Coronary artery (tissue), 2 donors: Measurements from ENCODE around the gene CLDN5.

ENCODE experiments used
- DNase-seq: peaks from one replicate; pipeline ENCODE4 v3.0.0-alpha.2; 2017; ENCODE audit warnings: low spot score
- H3K27ac ChIP-seq, 2 donors: fragments of 200-600 bp; sonication (generic); one replicate each; pipeline ENCODE4 v1.5.1; 2016 to 2019
- H3K4me3 ChIP-seq: fragments of 200-600 bp; sonication (generic); 2 replicates; pipeline ENCODE4 v1.5.1; 2016; ENCODE audit warnings: mild to moderate bottlenecking, moderate library complexity
- CTCF ChIP-seq: fragments of 200-600 bp; sonication (generic); IDR thresholded peaks from one replicate; pipeline ENCODE4 v1.5.1; 2019; ENCODE audit warnings: antibody characterized with exemption

CLDN5 gene

GRCh38 chr22:19497245-19497644, 27.0 kb downstream of the CLDN5 start:
- no peak for TF ChIP-seq CTCF
- Histone ChIP-seq H3K4me3 (no peak overlapping the region), H3K27ac (no peak overlapping the region)
- DNase-seq, result no peak

- no peak overlapping the region for H3K27ac ChIP-seq
- H3K4me3 ChIP-seq, result no peak overlapping the region
- no peak for DNase-seq
- TF ChIP-seq CTCF, result no peak
Observed at GRCh38 chr22:19496324-19496630, 27.9 kb downstream of the CLDN5 start.

- H3K27ac ChIP-seq, result no peak overlapping the region
- DNase-seq, result no peak
- no peak for TF ChIP-seq CTCF
- no peak overlapping the region for H3K4me3 ChIP-seq
Observed at GRCh38 chr22:19495562-19496323, 28.5 kb downstream of the CLDN5 start.

- no peak overlapping the region for H3K4me3 ChIP-seq
- no peak for DNase-seq
- no peak overlapping the region for H3K27ac ChIP-seq
- TF ChIP-seq CTCF, result no peak
Observed at GRCh38 chr22:19494676-19495173, 29.5 kb downstream of the CLDN5 start.

- TF ChIP-seq CTCF, result no peak
- Histone ChIP-seq H3K4me3 (no peak overlapping the region), H3K27ac (no peak overlapping the region)
- DNase-seq, result no peak
Observed at GRCh38 chr22:19494001-19494560, 30.1 kb downstream of the CLDN5 start.

- no peak for TF ChIP-seq CTCF
- Histone ChIP-seq H3K27ac (no peak overlapping the region), H3K4me3 (no peak overlapping the region)
- no peak for DNase-seq
Observed at GRCh38 chr22:19492504-19493174, 31.6 kb downstream of the CLDN5 start.
